Epithelial cell of prostate (primary cell): ENCODE measurements around the gene UAP1.

Experiments
- DNase-seq: peaks from one replicate; pipeline ENCODE4 v3.0.0-alpha.2; 2011; ENCODE audit warnings: low read depth, low spot score
- H3K27ac ChIP-seq: fragments of 450-650 bp; 2 replicates; pipeline ENCODE4 v1.5.1; 2017; ENCODE audit warnings: mild to moderate bottlenecking

UAP1 gene

GRCh38 chr1:162605225-162605927 is 43.9 kb downstream of the UAP1 start:
- DNase-seq = peak; percentile 60
- H3K27ac ChIP-seq = peak overlapping the region; percentile 27

GRCh38 chr1:162609306-162609705 is 47.8 kb downstream of the UAP1 start:
- H3K27ac ChIP-seq = no peak overlapping the region
- DNase-seq = no peak

GRCh38 chr1:162612606-162613400 is 51.3 kb downstream of the UAP1 start:
- no peak for DNase-seq
- H3K27ac ChIP-seq = no peak overlapping the region

GRCh38 chr1:162616848-162617247 is 55.3 kb downstream of the UAP1 start:
- H3K27ac ChIP-seq = no peak overlapping the region

GRCh38 chr1:162617513-162617912 is 56.0 kb downstream of the UAP1 start:
- DNase-seq = no peak
- H3K27ac ChIP-seq = no peak overlapping the region

More at GRCh38 chr1:162616848-162617247, 55.3 kb downstream of the UAP1 start:
- DNase-seq = no peak

- DNase-seq = no peak
Observed at GRCh38 chr1:162619076-162619475, 57.6 kb downstream of the UAP1 start.

GRCh38 chr1:162621256-162621655 is 59.7 kb downstream of the UAP1 start:
- no peak overlapping the region for H3K27ac ChIP-seq
- DNase-seq = no peak

More at GRCh38 chr1:162619076-162619475, 57.6 kb downstream of the UAP1 start:
- no peak overlapping the region for H3K27ac ChIP-seq

GRCh38 chr1:162625679-162626078 is 64.2 kb downstream of the UAP1 start:
- no peak for DNase-seq
- H3K27ac ChIP-seq = no peak overlapping the region

- no peak for DNase-seq
- H3K27ac ChIP-seq = no peak overlapping the region
Observed at GRCh38 chr1:162626094-162626493, 64.6 kb downstream of the UAP1 start.

GRCh38 chr1:162626761-162627160 is 65.2 kb downstream of the UAP1 start:
- no peak overlapping the region for H3K27ac ChIP-seq
- no peak for DNase-seq

- no peak overlapping the region for H3K27ac ChIP-seq
- DNase-seq = no peak
Observed at GRCh38 chr1:162627662-162628296, 66.3 kb downstream of the UAP1 start.

GRCh38 chr1:162629077-162629627 is 67.6 kb downstream of the UAP1 start:
- DNase-seq = no peak
- H3K27ac ChIP-seq = no peak overlapping the region

GRCh38 chr1:162629651-162630050 is 68.1 kb downstream of the UAP1 start:
- H3K27ac ChIP-seq = no peak overlapping the region
- DNase-seq = no peak

GRCh38 chr1:162631546-162632191 is 70.1 kb downstream of the UAP1 start:
- DNase-seq = no peak

GRCh38 chr1:162632217-162632666 is 70.7 kb downstream of the UAP1 start, which contains the start of gene DDR2:
Gene DDR2, plus strand, starts transcription at chr1:162632464. Its CDS starts 86,600 bp downstream, at chr1:162719064.
- DNase-seq = no peak
- no peak within 1 kb of the TSS for H3K27ac ChIP-seq

More at GRCh38 chr1:162631546-162632191, 70.1 kb downstream of the UAP1 start:
- H3K27ac ChIP-seq = no peak overlapping the region

GRCh38 chr1:162632698-162633080 is 71.2 kb downstream of the UAP1 start:
- no peak overlapping the region for H3K27ac ChIP-seq
- no peak for DNase-seq

GRCh38 chr1:162633081-162633762 is 71.7 kb downstream of the UAP1 start:
- H3K27ac ChIP-seq = no peak overlapping the region
- no peak for DNase-seq

- H3K27ac ChIP-seq = no peak overlapping the region
- no peak for DNase-seq
Observed at GRCh38 chr1:162635418-162635817, 73.9 kb downstream of the UAP1 start.

- DNase-seq = no peak
Observed at GRCh38 chr1:162639718-162640117, 78.2 kb downstream of the UAP1 start.

More at GRCh38 chr1:162639718-162640117, 78.2 kb downstream of the UAP1 start:
- H3K27ac ChIP-seq = no peak overlapping the region
